CD4-positive, alpha-beta T cell treated with Interleukin-21 for 1 hour (primary cell): ENCODE data around the gene COL21A1.

Experiments used
- DNase-seq: peaks from one replicate; pipeline ENCODE4 v3.0.0-alpha.2; 2020

The COL21A1 gene

DNA sequence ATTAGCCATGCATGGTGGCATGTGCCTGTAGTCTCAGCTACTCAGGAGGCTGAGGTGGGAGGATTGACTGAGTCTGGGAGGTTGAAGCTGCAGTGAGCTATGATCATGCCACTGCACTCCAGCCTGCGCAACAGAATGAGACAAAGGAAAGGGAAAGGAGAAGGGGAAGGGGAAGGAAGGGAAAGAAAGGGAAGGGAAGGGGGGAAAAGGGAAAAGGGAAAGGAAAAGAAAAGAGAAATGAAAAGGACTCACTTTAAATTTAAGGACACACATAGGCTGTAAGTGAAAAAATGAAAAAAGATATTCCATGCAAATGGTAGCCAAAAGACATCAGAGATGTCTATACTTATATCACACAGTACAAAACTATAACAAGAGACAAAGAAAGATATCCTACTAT lies 74.2 kb downstream of the COL21A1 start:
- no peak for DNase-seq

DNA sequence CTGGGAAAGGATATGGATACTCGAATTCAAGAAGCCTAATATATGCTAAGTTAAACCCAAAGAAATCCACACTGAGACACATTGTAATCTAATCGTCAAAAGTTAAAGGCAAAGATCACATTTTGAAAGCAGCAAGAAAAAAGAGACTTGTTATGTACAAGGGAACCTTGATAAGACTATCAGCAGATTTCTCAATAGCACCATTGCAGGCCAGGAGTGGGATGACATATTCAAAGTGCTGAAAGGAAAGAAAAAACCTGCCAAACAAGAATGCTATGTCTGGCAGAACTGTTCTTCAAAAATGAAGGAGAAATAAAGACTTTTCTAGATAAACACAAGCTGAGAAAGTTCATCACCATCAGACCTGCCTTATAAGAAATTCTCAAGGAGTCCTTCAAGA lies 75.2 kb downstream of the COL21A1 start:
- DNase-seq = no peak

DNA sequence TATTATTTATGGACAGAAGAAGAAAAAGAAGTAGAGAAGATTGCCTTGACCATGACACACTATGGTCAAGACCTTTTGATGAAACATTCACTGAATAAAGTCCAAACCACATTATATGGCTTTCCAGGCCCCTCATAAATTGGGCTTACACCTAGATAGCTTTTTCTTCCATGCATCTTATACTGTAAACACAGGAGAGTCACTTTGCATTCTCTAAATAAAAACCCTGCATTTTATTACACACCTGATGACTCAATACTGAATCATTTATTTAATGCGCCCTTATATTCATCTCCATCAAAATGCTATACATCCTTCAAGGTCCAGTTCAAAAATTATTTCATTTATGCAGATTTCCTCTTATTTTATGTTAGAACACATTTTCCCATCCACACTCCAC lies 78.0 kb downstream of the COL21A1 start:
- no peak for DNase-seq

DNA sequence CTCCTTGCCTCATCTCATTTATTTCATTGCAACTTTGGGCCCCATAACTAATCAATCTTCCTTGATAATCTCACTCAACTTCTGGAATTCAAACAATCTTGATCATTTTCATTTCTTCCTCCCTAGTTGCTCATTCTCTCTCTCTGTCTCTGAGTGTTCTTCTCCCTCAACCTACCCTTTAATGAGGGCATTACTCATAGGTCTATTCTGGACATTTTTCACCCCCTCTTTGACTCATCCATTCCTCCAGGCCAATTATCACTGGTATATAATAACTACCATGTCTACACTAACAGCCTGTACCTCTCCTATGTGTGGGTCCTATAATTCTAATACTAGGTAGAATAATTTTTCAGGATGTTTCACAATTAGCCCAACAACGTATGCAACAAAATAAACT lies 78.8 kb downstream of the COL21A1 start:
- DNase-seq = no peak

DNA sequence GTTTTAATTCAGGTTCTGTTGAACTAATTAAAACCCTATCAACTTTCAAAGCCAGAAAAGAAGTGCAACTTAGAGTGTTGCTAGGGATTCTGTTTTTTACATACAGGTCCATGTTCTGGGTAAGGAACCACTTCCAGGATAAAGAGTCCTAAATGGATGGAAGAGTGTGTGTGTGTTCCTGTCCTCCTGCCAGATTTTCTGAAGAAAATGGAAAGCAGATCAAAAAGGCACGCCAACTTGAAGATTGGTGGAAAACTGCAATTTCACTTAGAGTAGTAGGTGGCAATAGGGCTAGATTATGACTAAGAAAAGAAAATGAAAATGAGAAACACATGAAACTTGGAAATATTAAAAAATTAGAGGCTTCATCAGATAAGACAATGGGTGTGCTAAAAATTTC lies 85.3 kb downstream of the COL21A1 start:
- DNase-seq = no peak

DNA sequence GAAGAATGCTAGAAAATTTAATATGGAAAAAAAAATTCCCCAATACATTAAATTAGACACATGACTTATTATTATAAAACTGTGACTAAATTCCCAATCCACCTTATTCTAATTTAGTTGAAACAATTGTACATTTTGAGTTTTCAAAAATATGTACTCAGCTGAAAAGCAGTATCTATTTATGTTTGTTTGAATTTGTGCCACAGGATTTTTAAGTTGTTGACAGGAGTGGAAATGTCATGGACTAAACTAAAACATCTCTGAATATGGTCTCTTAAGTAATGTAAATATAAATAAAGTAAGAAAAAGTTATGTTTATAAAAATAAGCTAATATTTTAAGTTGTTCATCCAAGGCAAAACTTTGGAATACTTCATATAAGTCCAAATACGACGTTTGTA lies 86.9 kb downstream of the COL21A1 start:
- no peak for DNase-seq

DNA sequence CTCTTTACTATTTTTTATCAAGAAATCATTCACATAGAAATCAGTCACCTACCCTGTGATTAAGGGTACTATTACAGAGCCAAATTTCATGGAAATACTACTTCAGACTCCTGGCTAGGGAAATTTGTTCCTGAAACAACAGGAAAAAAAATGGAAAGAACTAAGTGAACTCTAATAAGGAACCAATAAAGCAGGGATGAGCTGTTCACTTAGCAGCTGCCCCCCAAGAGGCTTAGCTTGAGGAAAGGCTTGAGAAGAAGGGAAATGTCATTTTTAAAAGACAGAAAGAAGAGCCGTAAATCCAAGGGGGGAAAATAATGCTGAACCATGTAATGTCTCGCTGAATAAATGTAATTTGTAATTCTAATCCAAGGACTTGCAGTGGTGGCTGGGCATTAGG lies 88.8 kb downstream of the COL21A1 start:
- no peak for DNase-seq

DNA sequence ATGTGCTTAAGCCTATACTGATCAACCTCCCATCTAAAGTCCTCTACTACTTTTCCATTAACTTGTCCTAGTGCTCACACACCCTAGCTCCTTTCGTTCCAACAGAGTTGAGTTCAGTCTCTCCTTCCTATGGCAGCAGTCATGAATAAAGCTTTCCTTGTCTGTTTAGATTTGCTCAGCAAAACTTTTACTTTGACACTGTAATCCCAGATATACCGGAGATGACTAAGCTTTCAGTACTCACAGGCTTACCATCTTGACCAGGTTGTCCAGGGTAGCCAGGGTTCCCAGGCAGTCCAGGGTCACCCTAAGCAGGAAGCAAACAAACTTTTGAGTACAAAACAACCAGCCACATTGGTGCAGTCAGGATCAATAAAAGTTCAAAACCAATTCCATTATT lies 90.7 kb downstream of the COL21A1 start:
- DNase-seq = no peak

DNA sequence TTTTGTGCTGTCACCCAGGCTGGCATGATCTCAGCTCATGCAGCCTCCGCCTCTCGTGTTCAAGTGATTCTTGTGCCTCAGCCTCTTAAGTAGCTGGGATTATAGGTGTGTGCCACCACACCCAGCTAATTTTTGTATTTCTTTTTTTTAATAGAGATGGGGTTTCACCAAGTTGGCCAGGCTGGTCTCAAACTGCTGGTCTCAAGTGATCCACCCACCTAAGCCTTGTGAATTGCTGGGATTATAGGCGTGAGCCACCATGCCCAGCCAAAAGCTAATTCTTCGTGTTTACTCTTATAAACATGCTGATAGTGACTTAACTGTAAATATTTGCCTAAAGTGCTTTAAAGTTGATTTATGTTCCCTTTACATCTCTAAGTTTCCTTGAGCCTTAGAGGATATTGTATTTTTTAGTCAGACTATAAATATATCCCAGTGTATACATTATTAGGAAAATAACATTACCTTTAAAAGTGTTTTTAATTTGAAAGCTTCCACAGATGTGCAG lies 91.7 kb downstream of the COL21A1 start:
- DNase-seq = no peak

DNA sequence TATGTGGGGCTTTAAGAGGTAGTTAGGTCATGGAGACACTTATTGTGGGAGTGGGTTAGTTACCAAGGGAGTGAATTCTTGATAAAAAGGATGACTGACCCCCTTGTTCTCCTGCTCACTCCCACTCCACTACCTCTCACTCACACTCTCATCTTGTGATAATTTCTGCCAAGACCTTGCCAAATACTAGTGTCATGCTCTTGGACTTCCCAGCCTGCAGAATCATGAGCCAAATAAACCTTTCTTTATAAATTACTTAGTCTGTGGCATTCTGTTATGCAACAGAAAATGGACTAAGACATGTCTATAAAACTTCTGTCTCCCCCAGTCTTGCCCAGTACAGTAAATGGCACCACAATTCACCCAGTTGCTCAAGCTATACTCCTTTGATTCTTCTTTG lies 93.3 kb downstream of the COL21A1 start:
- DNase-seq = no peak

DNA sequence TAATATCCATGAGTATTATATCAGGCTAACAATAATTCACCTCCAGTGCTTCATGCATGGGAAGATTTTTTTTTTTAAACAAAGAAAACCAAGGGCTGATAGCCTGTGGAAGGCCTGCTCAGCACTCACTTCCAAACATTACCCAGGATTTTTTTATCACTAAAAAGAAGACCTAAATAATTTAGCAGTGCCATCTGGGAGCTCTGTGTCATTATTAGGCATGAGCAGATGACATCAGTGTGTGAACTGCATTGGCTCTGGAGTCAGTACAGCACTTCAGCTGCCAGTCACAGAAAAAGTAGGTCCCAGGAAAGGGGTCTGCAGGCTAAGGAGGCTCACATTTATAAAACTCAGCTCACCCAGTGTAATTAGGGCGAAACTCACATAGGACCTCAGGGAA lies 94.8 kb downstream of the COL21A1 start:
- no peak for DNase-seq

DNA sequence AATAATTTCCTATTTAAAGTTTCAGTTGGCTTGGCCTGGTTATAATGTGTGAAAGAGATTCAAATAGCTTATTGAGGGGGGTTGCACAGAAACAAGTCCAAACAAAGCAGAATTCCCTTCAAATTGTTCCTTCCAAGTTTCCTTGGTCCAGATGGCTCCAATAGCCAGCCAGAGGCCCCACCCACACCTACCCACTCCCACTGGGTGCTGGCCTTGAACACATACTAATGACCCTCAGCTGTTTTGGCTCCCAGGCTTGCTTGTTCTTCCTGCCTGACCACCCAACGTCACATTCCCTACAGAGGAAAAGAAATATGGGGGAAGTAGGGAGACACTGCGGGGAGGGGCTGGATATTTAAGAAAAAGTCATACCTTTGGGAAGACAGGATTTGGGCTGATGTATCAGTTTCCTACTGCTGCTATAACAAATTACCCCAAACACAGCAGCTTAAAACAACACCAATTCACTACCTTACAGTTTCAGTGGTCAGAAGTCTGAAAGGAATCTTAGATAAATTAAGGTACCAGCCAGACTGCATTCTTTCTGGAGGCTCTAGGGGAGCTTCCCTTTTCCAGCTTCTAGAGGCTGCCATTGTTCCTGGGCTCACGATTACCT lies 95.7 kb downstream of the COL21A1 start:
- DNase-seq = no peak

DNA sequence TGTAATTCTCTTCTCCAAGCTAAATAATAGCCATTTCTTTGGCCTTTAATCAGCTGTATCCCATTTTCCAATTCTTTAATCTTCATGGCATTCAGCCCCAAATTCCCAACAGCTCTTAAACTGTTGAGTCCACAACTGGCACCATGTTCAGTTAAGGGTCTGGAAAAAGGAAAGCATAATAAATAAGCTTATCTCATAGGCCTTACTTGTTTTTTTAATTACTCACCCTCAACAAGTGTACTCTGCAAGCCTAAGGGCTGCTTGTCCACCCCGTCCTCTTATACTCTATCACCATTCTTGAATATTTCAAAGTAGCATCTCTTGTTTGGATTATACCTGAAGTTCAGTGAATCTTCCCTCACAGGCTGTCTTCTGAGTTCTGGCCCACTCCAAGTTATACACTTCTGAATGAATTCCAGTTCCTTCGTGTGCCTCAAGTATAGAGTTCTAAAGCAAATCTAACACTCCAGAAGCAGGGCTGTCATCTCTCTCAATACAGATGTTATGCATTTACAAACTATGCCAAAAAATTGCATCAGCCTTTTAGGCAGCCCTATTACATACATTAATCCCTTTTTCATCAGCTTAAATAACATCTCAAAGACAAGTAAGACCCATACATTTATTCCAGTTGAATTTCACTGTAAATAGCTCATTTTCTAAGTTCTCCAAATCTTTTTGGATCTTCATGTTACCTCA lies 98.7 kb downstream of the COL21A1 start:
- no peak for DNase-seq

DNA sequence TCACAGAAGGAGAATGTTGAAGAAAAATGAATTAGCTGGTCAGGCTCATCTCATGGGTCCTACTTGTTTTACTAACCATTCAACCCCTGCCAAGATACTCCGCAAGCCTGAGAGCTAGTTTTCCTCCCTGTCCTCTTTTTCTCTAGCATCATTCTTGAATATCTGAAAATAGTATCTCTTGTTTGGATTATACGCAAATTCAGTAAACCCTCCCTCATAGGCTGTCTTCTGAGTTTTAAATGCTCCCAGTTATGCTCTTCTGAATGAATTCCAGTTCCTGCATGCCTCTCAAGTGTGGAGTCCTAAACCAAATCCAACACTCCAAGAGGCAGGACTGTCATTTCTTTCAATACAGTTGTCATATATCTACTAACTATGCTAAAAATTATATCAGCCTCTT lies 99.6 kb downstream of the COL21A1 start:
- no peak for DNase-seq

DNA sequence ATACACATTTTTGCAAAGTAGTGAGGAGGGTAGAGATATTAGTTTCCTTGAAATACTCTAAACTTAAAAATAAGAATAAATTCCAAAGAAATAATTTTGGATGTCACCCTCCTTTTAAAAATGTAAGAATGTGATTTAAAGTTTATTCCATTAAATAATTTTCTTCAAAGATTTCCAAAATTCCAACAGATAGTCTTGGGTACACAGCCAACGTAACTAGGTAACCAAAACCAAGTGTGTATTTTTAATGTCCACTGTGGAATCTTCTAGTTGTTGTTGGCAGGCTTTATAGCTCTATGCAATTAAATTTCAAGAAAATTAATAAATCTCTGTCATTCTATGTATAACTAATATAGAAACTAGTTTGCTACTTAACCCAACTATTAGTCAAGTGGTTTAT lies 101.3 kb downstream of the COL21A1 start:
- DNase-seq = no peak

DNA sequence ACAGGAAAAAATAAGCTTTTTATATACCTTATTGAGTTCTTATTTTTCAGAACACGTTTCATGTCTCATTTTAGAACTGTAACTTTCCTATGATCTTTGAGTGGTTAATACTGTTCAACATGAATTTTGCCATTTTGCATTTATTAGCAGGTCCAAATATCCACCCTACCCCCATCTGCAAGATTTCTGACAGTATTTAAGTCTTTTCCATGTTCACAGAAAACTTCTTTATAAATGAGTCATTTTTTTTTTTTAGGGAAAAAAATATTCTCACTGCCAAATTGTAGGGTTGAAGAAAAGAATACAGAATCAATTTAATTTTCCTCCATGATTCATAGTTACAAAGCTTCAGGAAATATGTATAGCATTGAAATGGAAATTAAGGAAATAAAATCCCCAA lies 101.8 kb downstream of the COL21A1 start:
- no peak for DNase-seq

DNA sequence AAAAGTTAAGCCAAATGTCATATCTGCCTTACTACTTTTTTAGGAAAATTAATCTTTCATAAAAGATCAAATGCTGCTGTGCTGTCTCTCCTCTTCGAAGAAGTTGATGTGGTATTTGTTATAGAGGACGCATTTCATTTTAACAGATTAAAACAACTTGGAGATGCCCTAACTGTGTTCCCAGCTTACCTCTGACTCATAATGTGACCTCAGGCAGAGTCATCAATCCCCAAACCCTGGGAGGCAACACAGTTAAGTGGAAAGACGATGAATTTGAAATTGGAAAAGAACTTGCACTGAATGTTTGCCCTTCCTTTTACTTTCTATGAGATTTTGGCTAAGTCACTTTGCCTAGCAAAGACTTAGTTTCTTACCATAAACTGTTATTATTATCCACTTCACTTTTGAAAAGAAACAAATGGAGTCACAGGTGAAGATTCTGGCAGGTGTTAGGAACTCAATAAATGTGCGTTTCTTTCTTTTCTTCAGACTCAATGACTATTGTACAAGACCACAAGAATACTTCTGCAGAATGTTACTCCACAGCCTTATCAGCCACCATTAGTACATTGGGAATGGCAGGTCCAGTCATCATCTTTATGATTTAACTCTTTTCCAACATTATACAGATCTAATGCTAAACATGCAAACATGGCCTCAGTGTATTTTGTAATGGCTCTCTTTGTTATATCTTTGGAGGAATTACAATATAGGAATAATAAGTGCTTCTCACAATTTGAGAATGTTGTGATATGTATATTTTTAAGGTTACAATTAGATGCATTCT lies 102.6 kb downstream of the COL21A1 start:
- DNase-seq = no peak

DNA sequence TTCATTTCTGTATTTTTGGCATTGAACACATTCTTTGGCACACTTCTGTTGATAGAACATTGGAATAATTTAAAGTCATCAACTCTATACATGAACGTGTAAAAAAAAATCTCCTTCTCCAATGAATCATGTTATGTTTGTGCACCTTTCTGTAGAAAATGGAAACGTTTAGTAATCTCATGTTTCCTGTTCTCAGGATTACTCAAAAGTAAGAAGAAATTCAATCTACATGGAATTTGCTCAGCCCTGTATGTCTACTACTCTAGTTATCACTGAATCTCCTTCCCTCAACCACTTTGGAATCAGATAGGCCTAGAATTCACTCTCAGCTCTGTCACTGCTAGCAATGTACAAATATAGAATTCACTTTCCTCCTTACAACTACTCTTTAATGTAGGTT lies 103.6 kb downstream of the COL21A1 start:
- DNase-seq = no peak

DNA sequence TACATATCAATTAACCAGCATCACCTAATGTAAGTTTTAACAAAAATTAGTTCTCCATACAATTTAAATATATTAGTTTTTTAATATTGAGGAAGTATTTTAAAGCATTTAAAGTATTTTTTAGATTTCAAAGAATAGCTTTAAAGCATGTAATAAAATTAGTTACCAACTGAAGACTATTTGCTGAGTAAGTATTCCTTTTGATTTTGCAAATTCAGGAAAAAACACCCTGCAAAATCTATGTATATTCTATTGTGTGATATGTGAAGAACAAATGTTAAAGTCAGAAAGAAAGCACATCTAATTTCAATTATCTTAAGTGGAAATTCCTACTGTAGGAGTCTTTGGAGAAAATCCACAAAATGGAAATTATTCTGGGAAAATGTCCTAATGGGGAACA lies 107.3 kb downstream of the COL21A1 start:
- no peak for DNase-seq

DNA sequence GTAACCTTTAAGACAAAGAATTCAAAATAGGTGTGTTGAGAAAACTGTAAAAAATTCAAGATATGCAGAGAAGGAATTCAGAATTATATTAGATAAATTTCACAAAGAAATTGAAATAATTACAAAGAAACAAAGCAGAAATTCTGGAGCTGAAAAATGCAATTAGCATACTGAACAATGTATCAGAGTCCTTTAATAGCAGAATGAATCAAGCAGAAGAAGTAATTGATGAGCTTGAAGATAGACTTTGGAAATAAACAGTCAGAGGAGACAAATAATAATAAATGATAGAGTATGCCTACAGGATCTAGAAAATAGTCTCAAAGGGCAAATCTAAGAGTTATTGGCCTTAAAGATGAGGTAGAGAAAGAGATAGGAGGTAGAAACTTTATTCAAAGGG lies 131.7 kb downstream of the COL21A1 start:
- no peak for DNase-seq

DNA sequence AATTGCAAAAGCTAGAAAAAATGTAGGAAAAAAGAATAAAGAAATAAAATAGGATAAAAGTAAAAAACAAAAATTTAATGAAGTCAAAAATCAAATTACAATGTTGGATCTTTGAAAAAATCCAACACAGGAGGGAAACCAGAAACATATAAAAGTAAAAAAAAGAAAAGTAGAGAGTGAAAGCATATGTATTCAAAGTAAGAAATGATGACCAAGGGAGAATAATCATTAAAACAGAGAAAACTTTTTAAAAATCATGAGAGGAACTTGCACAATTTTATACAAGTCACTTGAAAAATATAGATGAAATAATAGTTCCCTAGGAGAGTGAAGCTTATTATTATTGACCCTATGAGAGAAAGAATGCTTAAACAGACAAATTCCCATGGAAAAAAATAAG lies 138.2 kb downstream of the COL21A1 start:
- DNase-seq = no peak

DNA sequence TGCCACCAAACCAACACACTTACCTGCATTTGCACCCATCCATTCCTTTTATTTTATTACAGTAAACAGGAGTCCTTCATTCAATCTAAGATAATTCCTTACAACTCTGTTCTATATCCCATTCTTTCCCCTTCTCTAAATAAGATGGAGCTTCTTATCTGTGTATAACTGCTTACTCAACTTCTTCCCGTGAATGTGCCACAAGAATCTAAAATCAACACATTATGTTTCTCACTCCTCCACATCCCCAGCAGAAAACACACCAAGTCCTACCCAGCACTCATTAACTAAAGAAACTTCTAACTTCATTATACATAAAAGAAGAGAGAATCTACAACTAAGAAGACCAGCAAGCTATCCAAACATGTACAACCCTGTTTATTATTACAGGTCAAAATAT lies 141.1 kb downstream of the COL21A1 start:
- no peak for DNase-seq

DNA sequence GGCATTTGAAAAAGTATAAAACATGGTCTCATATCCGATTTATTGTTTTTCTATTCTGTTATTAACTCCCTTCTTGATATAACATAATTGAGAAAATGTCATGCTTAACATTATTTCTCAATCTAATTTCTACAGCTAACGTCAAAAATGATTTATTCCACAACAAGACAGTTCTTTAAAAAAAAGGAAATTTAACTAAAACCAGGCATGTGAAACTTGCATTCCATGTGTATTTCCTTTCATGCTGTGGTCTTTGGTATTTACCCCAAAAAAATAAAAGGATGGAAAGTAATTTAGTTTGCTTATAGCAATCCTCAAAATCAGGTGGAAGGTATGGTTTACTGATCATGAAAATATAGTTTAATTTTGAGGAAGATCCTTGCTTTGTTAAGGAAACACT lies 142.8 kb downstream of the COL21A1 start:
- no peak for DNase-seq

DNA sequence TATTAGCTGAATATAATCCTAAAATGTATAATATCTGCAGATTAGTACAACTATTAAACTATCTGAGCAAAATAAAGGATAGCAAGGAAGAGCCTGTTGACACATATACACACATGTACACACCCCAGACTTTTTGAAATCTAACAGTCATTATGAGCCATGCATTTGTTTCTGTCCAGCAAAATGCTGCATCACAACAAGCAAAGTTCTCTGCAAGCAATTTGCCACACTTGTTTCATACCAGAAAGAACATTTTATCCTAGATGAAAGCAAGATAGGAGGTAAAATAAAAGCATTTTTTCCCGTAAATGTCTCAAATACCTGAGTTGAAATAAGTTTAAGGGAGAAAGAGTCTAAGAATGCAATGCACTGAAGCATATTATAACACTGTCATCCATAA lies 145.2 kb downstream of the COL21A1 start:
- no peak for DNase-seq
